GM23338 (cell line): ENCODE data around the gene GRIK2.

Experiments
- CREB1 ChIP-seq: fragments of 250-450 bp; sonication (Bioruptor Pico); IDR thresholded peaks from 2 replicates; pipeline ENCODE4 v1.5.0; 2020; ENCODE audit warnings: low read depth, mild to moderate bottlenecking, moderate library complexity
- CTCF ChIP-seq, 2 experiments: fragments of 200-600 bp in 1 of 2; sonication (generic) in 1 of 2; conservative IDR thresholded peaks; 2 replicates each; pipeline versions ENCODE4 v1.5.1 to v1.6.1; 2016 to 2017; ENCODE audit warnings: antibody characterized with exemption in 2 of 2, low read depth in 2 of 2, mild to moderate bottlenecking in 2 of 2, moderate library complexity in 1 of 2
- EZH2 ChIP-seq: fragments of 200-600 bp; sonication (generic); IDR thresholded peaks from one replicate; pipeline ENCODE4 v1.8.0; 2017; ENCODE audit warnings: antibody characterized with exemption, mild to moderate bottlenecking, low read depth; ENCODE audit not compliant: unreplicated experiment
- EZH2phosphoT487 ChIP-seq: fragments of 200-600 bp; sonication (generic); IDR thresholded peaks from one replicate; pipeline ENCODE4 v1.8.1; 2018; ENCODE audit warnings: antibody characterized with exemption; ENCODE audit not compliant: unreplicated experiment
- JUNB ChIP-seq: IDR thresholded peaks from one replicate; pipeline ENCODE4 v1.6.1; 2016; ENCODE audit warnings: antibody characterized with exemption; ENCODE audit not compliant: unreplicated experiment
- NANOG ChIP-seq: IDR thresholded peaks from 2 replicates; pipeline ENCODE4 v1.6.1; 2016; ENCODE audit warnings: antibody characterized with exemption, borderline replicate concordance
- POLR2AphosphoS5 ChIP-seq: IDR thresholded peaks from 2 replicates; pipeline ENCODE4 v1.6.1; 2016; ENCODE audit warnings: antibody characterized with exemption, low read depth
- REST ChIP-seq: IDR thresholded peaks from one replicate; pipeline ENCODE4 v1.6.1; 2018; ENCODE audit warnings: antibody characterized with exemption; ENCODE audit not compliant: unreplicated experiment
- STAT1 ChIP-seq: IDR thresholded peaks from one replicate; pipeline ENCODE4 v1.6.1; 2016; ENCODE audit warnings: antibody characterized with exemption; ENCODE audit not compliant: unreplicated experiment
- ZNF114 ChIP-seq: fragments of 250-450 bp; sonication (Bioruptor Pico); IDR thresholded peaks from 2 replicates; pipeline ENCODE4 v1.5.0; 2020; ENCODE audit warnings: mild to moderate bottlenecking, moderate library complexity
- ZNF331 ChIP-seq: fragments of 250-450 bp; sonication (Bioruptor Pico); IDR thresholded peaks from 2 replicates; pipeline ENCODE4 v1.5.0; 2020; ENCODE audit warnings: low read depth, mild to moderate bottlenecking, moderate library complexity
- ZNF462 ChIP-seq: fragments of 250-450 bp; sonication (Bioruptor Pico); IDR thresholded peaks from 2 replicates; pipeline ENCODE4 v1.5.0; 2020; ENCODE audit warnings: mild to moderate bottlenecking, moderate library complexity

GRCh38 chr6:101760843-101761621, 367.5 kb downstream of the GRIK2 start:
- TF ChIP-seq CTCF (conservative IDR thresholded peaks at IDR 0.05; ENCODE audit: low read depth in 2 of 2) (no peak), REST (no peak), NANOG (no peak), EZH2 (no peak), POLR2AphosphoS5 (no peak), EZH2phosphoT487 (no peak), CREB1 (CRISPR knock-in tag) (no peak), ZNF331 (CRISPR knock-in tag) (no peak), JUNB (no peak), ZNF462 (CRISPR knock-in tag) (no peak), ZNF114 (CRISPR knock-in tag) (no peak), STAT1 (no peak)
